ENCODE measurements around the gene TP53I3.

DNA sequence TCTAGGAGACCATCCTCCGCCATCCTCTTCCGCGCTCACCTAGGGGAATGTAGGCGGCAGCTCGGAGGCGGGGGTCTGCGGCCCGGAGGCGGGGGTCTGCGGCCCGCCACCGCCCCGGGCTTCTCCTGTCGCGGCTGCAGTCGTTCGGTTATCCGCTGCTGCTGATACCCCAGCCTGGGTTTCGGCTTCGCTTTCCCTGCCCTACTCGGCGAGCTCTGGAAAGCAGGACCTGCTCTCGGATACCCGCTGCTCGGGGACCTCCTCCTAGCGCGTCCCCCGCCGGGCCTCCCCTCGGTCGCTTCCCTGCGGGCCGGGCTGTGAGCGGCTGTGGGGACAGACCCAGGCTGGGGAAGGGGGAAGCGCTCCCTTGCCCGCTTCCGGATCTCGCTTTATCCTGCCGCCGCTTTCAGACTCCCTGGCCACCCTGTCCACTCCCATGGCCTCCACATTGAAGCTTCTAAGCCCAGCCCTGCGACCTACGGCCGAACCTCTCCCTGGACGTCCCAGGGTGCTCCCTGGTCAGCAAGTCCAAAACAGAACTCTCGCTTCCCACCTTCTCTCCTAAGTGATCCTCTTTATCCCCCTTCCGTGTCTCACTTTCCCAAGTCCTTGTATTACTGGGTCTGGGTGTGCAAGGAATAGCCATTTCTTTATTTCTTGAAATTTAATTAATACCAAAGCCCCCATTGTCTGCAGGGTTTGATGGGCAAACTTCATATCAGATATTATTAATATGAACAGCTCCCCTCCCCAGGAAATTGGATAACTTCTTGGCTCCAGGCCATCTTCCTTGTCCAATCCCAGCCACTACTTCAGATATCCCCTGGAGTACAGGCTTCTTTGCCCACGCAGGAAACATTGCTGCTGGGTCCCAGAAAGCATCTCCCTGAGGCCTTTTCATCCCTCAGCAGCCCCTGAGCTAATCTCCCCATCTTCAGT lies 34.3 kb downstream of the TP53I3 start:
- no peak for TF ChIP-seq EZH2 (IDR thresholded peaks at IDR 0.05; ENCODE audit: low read length, missing control alignments)
- TF ChIP-seq, protein P1, sequence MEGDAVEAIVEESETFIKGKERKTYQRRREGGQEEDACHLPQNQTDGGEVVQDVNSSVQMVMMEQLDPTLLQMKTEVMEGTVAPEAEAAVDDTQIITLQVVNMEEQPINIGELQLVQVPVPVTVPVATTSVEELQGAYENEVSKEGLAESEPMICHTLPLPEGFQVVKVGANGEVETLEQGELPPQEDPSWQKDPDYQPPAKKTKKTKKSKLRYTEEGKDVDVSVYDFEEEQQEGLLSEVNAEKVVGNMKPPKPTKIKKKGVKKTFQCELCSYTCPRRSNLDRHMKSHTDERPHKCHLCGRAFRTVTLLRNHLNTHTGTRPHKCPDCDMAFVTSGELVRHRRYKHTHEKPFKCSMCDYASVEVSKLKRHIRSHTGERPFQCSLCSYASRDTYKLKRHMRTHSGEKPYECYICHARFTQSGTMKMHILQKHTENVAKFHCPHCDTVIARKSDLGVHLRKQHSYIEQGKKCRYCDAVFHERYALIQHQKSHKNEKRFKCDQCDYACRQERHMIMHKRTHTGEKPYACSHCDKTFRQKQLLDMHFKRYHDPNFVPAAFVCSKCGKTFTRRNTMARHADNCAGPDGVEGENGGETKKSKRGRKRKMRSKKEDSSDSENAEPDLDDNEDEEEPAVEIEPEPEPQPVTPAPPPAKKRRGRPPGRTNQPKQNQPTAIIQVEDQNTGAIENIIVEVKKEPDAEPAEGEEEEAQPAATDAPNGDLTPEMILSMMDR (conservative IDR thresholded peaks at IDR 0.05 in 1 of 2, IDR thresholded peaks at IDR 0.05 in 1 of 2; ENCODE audit: low read depth in 1 of 2, low read length in 2 of 2): no peak

Data from fibroblast of lung (primary cell).